NB4 (cell line): ENCODE results near the gene OR2H2.

Experiments
- MYC ChIP-seq: IDR thresholded peaks from 2 replicates; pipeline ENCODE4 v1.6.1; 2011; ENCODE audit warnings: low read depth, low read length
- POLR2A ChIP-seq: IDR thresholded peaks from 2 replicates; pipeline ENCODE4 v1.6.1; 2011; ENCODE audit warnings: mild to moderate bottlenecking; ENCODE audit not compliant: insufficient read length; ENCODE audit errors: extremely low read depth
- TF ChIP-seq, protein P1 (sequence below): IDR thresholded peaks from one replicate; pipeline ENCODE4 v1.5.1; 2012; ENCODE audit warnings: low read depth, low read length
- TF ChIP-seq, protein P2 (sequence below): IDR thresholded peaks from 2 replicates; pipeline ENCODE4 v1.6.1; 2011; ENCODE audit warnings: low read depth, low read length

DNA sequence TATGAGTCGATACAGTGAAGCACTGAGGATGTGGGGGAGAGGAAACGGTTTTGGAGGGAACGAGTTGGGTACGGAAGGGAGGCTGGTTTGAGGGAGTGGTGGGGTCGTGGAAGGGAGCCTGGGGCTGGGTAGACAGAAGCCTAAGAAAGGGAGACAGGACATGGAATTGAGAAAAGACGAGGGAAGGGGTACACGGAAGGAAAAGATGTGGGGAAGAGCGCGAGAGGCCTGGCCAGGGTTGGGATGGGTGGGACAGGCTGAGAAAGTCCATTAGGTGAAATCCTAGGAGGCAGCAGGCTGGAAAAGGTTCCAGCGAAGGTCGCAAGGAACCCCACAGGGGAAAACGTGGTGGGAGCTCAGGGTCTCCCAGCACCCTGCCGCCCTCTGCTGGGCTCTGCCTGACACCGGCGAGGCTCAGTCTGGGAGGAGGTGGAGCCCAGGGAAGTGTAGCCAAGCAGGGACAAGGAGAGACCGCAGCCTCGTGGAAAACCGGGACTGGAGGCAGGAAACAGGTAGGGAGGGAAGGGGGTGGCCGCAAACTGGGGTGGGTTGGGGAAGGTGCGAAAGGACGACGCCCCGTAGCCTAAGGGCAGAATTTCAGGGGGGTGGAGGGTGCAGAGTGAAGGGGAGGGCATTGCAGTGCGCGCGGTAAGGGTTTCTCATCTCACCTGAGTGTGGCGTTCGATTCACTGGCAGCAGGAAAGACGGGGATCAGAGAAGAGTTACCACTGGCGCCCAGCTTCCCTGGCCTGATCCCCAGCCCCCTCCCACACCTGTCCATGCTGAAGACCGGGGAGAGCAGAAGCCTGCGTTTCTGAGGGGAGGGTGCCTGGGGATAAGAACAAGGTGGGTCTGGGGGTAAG, 43.7 kb downstream of the OR2H2 start:
- TF ChIP-seq, protein P1, sequence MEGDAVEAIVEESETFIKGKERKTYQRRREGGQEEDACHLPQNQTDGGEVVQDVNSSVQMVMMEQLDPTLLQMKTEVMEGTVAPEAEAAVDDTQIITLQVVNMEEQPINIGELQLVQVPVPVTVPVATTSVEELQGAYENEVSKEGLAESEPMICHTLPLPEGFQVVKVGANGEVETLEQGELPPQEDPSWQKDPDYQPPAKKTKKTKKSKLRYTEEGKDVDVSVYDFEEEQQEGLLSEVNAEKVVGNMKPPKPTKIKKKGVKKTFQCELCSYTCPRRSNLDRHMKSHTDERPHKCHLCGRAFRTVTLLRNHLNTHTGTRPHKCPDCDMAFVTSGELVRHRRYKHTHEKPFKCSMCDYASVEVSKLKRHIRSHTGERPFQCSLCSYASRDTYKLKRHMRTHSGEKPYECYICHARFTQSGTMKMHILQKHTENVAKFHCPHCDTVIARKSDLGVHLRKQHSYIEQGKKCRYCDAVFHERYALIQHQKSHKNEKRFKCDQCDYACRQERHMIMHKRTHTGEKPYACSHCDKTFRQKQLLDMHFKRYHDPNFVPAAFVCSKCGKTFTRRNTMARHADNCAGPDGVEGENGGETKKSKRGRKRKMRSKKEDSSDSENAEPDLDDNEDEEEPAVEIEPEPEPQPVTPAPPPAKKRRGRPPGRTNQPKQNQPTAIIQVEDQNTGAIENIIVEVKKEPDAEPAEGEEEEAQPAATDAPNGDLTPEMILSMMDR, result peak; percentile 47
- TF ChIP-seq POLR2A, result no peak
- TF ChIP-seq MYC, result no peak
- TF ChIP-seq, protein P2, sequence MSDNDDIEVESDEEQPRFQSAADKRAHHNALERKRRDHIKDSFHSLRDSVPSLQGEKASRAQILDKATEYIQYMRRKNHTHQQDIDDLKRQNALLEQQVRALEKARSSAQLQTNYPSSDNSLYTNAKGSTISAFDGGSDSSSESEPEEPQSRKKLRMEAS, result no peak
